Measurements from ENCODE around the gene TNKS1BP1.

- no peak for TF ChIP-seq CTCF (IDR thresholded peaks at IDR 0.05; ENCODE audit: borderline replicate concordance, extremely low read depth, low read length, poor library complexity, severe bottlenecking)
- TF ChIP-seq EZH2 (IDR thresholded peaks at IDR 0.05; ENCODE audit: borderline replicate concordance, low read depth, low read length, severe bottlenecking), result no peak
Measured at GRCh38 chr11:57357310-57357709, 32.6 kb upstream of the TNKS1BP1 start.

Measured in DND-41 (cell line).